CD4-positive, alpha-beta memory T cell (primary cell): ENCODE measurements around the gene SMLR1. TPM values are rescaled to one million over a fixed set of nuclear protein-coding genes. Genes with fewer than 3 reads are reported as not detected.

Source experiments
- CTCF ChIA-PET: fragments of 350-600 bp; sonication (Branson Sonifier 250); formaldehyde crosslinking; loops from one replicate; lab custom pipeline; 2021; ENCODE audit warnings: inconsistent platforms; ENCODE audit not compliant: partially characterized antibody; lab: Charles Lee
- POLR2A ChIA-PET: fragments of 350-600 bp; sonication (Branson Sonifier 250); formaldehyde crosslinking; loops from one replicate; lab custom pipeline; 2021; ENCODE audit not compliant: partially characterized antibody; lab: Charles Lee
- DNase-seq, 5 donors: peaks; one replicate each; pipeline versions ENCODE4 v3.0.0 to v3.0.0-alpha.2; 2020 to 2022; ENCODE audit warnings: mixed read lengths in 1 of 5
- H3K27ac ChIP-seq: one replicate; pipeline ENCODE4 v1.7.0; 2013; ENCODE audit warnings: low read depth, low read length
- H3K27me3 ChIP-seq: 2 replicates; pipeline ENCODE4 v1.7.0; 2013; ENCODE audit warnings: mild to moderate bottlenecking, low read length, moderate library complexity; ENCODE audit not compliant: insufficient read depth
- H3K36me3 ChIP-seq: 2 replicates; pipeline ENCODE4 v1.7.0; 2013; ENCODE audit warnings: mild to moderate bottlenecking, low read length, moderate library complexity; ENCODE audit not compliant: insufficient read depth
- H3K4me1 ChIP-seq: 2 replicates; pipeline ENCODE4 v1.7.0; 2013; ENCODE audit warnings: mild to moderate bottlenecking, low read length, moderate library complexity; ENCODE audit not compliant: insufficient read depth
- H3K4me3 ChIP-seq, 2 donors: one replicate each; pipeline ENCODE4 v1.7.0; 2013; ENCODE audit warnings: low read length in 2 of 2, mild to moderate bottlenecking in 1 of 2
- H3K9me3 ChIP-seq, 2 donors: one replicate each; pipeline ENCODE4 v1.7.0; 2013; ENCODE audit warnings: low read length in 2 of 2, control low read depth in 1 of 2; ENCODE audit not compliant: control insufficient read depth in 1 of 2
- H3K27ac Mint-ChIP-seq, 7 donors: one replicate each; pipeline ENCODE4 v1.8.0; 2020 to 2021; ENCODE audit warnings: mixed read lengths in 7 of 7, mild to moderate bottlenecking in 6 of 7, inconsistent platforms in 3 of 7, moderate library complexity in 3 of 7
- H3K27me3 Mint-ChIP-seq, 2 donors: one replicate each; pipeline ENCODE4 v1.8.0; 2020 to 2021; ENCODE audit warnings: mixed read lengths in 2 of 2
- H3K36me3 Mint-ChIP-seq, 2 donors: one replicate each; pipeline ENCODE4 v1.8.0; 2020 to 2021; ENCODE audit warnings: mixed read lengths in 2 of 2, inconsistent platforms in 1 of 2, mild to moderate bottlenecking in 1 of 2
- H3K4me1 Mint-ChIP-seq, 4 donors: one replicate each; pipeline ENCODE4 v1.8.0; 2020 to 2021; ENCODE audit warnings: mixed read lengths in 4 of 4, mild to moderate bottlenecking in 1 of 4
- H3K4me3 Mint-ChIP-seq, 8 donors: one replicate each; pipeline ENCODE4 v1.8.0; 2020 to 2021; ENCODE audit warnings: mixed read lengths in 8 of 8, mild to moderate bottlenecking in 7 of 8, moderate library complexity in 6 of 8, inconsistent platforms in 3 of 8
- H3K9me3 Mint-ChIP-seq, 8 donors: one replicate each; pipeline ENCODE4 v1.8.0; 2020 to 2021; ENCODE audit warnings: mixed read lengths in 8 of 8, mild to moderate bottlenecking in 5 of 8, inconsistent platforms in 3 of 8, moderate library complexity in 1 of 8
- intact Hi-C: fragments of 100-400 bp; cut with micrococcal nuclease; formaldehyde crosslinking; loops from one replicate; pipeline ENCODE4 v1.15.1; 2023
- polyA plus RNA-seq, 2 donors: library from polyadenylated mRNA; unstranded; fragments of 300-500 nt; fragmentation: Illumina TruSeq; gene quantifications; one replicate each; pipeline ENCODE4 v1.2.3, GENCODE V29; 2021
- total RNA-seq, 2 experiments: library from RNA; stranded (reverse); gene quantifications; one replicate each; pipeline ENCODE4 v1.2.3, GENCODE V29; 2021

The SMLR1 gene
- total RNA-seq (not detected), polyA plus RNA-seq (not detected)

DNA sequence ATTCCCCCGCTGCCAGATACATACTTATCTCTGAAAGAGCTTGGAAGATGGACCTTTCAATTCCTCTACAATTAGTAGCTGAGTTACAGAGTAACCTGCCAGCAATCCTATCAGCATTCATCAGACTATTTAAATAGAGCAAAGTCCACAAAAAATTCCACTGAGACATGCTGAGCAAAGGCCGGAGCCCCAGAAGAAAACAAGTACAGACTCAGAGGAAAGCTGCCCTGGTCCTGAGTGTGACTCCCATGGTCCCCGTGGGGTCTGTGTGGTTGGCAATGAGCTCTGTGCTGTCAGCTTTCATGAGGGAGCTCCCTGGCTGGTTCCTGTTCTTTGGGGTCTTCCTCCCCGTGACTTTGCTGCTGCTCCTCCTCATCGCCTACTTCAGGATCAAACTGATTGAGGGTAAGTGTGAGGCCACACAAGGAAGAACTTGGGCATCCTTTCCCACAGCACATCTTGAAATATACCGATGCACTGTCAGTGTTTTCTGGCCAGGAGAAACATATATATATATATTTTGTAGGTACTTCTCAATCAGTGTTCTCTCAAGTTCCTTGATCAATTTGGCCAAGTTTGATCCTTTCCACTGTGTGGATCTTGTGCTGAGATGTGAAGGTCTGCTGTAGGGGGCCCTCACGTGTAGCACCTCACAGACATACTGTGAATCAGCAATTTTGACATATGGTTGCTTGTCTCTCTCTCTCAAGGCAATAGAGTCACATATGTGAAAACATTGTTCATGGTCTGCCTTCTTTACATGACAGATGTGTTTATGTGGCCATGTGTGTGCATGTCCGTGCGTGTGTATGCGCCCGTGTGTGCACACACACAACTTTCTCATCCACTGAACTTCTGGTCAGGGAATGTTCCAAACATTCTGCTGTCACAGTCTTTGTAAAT lies at the start of gene SMLR1:
TSS of gene SMLR1 (plus strand) at position 160 of the 903 bp plus-strand sequence. CDS start at position 168, 8 bp downstream.
- H3K9me3 ChIP-seq: no peaks in the 10 kb centered on the region
- intact Hi-C loops: no loop called here
- H3K27ac ChIP-seq: no peak within 1 kb of the TSS
- peaks cover 0 to 1% of the 10 kb centered on the region in 2 donors for H3K27me3 Mint-ChIP-seq
- no peaks in the 10 kb centered on the region for H3K9me3 Mint-ChIP-seq
- H3K27ac Mint-ChIP-seq: no peak within 1 kb of the TSS
- DNase-seq: no peak
- no peaks in the 10 kb centered on the region for H3K36me3 ChIP-seq
- H3K4me1 ChIP-seq: no peaks in the 10 kb centered on the region
- H3K4me3 Mint-ChIP-seq: no peak within 1 kb of the TSS
- CTCF ChIA-PET: no interaction called here
- no peaks in the 10 kb centered on the region for H3K36me3 Mint-ChIP-seq
- peaks cover 0 to 4% (median 2%) of the 10 kb centered on the region in 4 donors for H3K4me1 Mint-ChIP-seq
- H3K4me3 ChIP-seq: no peak within 1 kb of the TSS
- H3K27me3 ChIP-seq: no peaks in the 10 kb centered on the region
- POLR2A ChIA-PET: no interaction called here

DNA sequence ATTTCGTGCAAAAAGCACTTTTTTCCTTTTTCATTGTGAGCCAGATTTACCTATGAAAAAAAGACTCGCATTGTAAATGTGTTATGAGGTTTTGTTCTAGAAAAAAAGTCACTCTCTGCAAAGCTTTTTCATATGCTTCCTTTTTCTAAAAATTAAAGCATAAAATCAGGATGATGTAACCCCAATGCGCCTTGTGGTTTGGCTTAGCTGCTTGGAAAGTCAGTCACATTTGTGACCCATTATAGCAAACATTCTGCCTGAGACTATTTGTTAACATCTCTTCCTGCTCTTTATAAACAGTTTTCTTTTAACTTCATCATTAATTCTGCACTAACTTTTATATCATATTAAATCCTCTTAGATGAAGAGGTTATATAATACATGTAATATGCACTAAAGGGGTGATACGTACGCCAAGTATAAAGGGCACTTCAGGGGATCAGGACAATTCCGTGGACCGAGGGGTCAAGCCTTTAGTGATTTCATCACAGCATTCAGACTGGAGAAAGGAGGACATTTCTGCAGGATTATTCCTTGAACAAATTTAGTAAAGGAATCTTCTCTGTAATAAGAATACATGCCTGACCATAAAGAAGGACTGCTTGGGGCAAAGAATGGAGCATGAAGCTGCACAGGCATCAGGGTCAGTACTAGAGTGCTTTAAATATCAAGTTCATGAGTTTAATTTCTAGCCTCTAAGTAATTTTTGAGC lies 48.1 kb upstream of the SMLR1 start:
- CTCF ChIA-PET: no interaction called here
- Mint-ChIP-seq H3K27ac (no peak overlapping the region), H3K4me1 (peaks cover 10 to 41% (median 27%) of the 10 kb centered on the region in 4 donors), H3K27me3 (peaks cover 0 to 1% of the 10 kb centered on the region in 2 donors), H3K9me3 (peaks cover 0 to 2% (median 0%) of the 10 kb centered on the region in 8 donors), H3K4me3 (no peak overlapping the region), H3K36me3 (no peaks in the 10 kb centered on the region)
- Histone ChIP-seq H3K4me3 (no peak overlapping the region), H3K4me1 (peaks cover 10% of the 10 kb centered on the region), H3K27ac (no peak overlapping the region), H3K36me3 (no peaks in the 10 kb centered on the region), H3K27me3 (no peaks in the 10 kb centered on the region), H3K9me3 (no peaks in the 10 kb centered on the region)
- POLR2A ChIA-PET: no interaction called here
- intact Hi-C loops: no loop called here
- DNase-seq: peak in 1 of 5 donors; percentile 3

DNA sequence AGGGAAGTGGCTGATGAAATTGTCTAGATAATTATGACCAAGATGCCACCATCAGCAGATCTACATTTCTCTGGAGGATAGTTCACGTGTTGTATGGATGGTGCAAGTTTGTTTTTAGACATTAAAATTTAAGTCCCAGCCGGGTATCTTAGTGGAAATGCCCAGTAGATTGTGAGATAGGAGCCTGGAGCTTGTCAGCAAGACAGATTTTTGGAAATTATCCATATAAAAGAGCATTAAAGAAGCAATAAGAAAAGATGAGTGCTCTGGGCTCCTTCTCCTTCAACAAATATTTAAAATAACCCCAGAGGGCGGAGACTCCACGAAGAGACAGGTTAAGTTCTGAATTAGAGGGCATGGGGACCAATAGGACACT lies 47.6 kb upstream of the SMLR1 start:
- Histone ChIP-seq H3K4me1 (peaks cover 10% of the 10 kb centered on the region), H3K27me3 (no peaks in the 10 kb centered on the region), H3K27ac (no peak overlapping the region), H3K4me3 (no peak overlapping the region), H3K36me3 (no peaks in the 10 kb centered on the region), H3K9me3 (no peaks in the 10 kb centered on the region)
- no peak overlapping the region for H3K4me3 Mint-ChIP-seq
- ChIA-PET CTCF (interaction anchor here (0.7 kb wide), 1 partner anchor 146 kb away, joined by 4 read pairs; no protein-coding TSS in a partner anchor), POLR2A (no interaction called here)
- peaks cover 0 to 2% (median 0%) of the 10 kb centered on the region in 8 donors for H3K9me3 Mint-ChIP-seq
- H3K4me1 Mint-ChIP-seq: peaks cover 10 to 41% (median 27%) of the 10 kb centered on the region in 4 donors
- DNase-seq: no peak
- H3K27me3 Mint-ChIP-seq: peaks cover 0 to 1% of the 10 kb centered on the region in 2 donors
- intact Hi-C loops: no loop called here
- H3K27ac Mint-ChIP-seq: peak overlapping the region in 1 of 7 donors; percentile 37
- no peaks in the 10 kb centered on the region for H3K36me3 Mint-ChIP-seq

DNA sequence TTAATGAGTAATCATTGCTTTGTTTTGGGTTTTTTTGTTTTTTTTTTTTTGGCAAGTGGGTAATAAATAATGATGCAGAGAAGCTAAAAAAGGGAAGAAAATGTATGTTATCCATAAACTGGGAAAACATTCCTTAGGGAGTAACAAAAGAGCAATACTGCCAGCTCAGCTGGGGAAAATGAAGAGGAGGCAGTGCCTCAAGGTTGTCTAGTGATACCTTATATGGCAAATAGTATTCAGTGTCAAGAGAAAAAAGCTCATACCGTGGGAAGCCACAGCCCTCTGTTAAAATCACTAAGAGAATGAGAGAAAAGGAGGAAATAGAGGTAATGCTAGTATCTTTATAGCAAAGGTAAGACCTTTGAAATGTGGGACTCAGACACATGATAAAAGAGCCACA lies 47.1 kb upstream of the SMLR1 start:
- Mint-ChIP-seq H3K27ac (no peak overlapping the region), H3K36me3 (no peaks in the 10 kb centered on the region), H3K9me3 (peaks cover 0 to 2% (median 0%) of the 10 kb centered on the region in 8 donors), H3K27me3 (peaks cover 0 to 1% of the 10 kb centered on the region in 2 donors), H3K4me1 (peaks cover 10 to 41% (median 27%) of the 10 kb centered on the region in 4 donors), H3K4me3 (no peak overlapping the region)
- H3K9me3 ChIP-seq: no peaks in the 10 kb centered on the region
- intact Hi-C loops: no loop called here
- H3K36me3 ChIP-seq: no peaks in the 10 kb centered on the region
- H3K4me3 ChIP-seq: no peak overlapping the region
- no peaks in the 10 kb centered on the region for H3K27me3 ChIP-seq
- peaks cover 10% of the 10 kb centered on the region for H3K4me1 ChIP-seq
- DNase-seq: no peak
- POLR2A ChIA-PET: no interaction called here
- CTCF ChIA-PET: interaction anchor here (0.7 kb wide), 2 partner anchors 146 to 1203 kb away, joined by 3 to 4 read pairs; no protein-coding TSS in a partner anchor
- no peak overlapping the region for H3K27ac ChIP-seq

DNA sequence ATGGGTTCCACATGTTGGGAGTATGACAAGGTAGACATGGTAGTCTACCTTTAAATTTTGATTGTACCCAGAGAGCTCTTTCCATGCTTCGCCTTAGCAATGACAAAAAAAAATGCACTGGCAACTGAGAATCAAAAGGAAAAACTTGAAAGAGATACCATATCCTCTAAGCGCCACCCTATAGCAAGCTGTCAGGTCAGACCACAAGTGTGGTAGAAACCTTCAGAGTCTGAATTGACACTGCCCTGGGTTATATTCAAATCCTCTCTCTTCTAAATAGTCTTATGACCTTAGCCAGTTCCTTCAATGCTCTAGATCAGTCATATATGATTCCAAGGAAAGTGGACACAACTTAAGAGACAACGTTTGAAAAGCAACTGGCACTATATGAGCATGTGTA lies 45.6 kb upstream of the SMLR1 start:
- Mint-ChIP-seq H3K27ac (peak overlapping the region in 1 of 7 donors; percentile 44), H3K4me3 (peak overlapping the region in 2 of 8 donors; percentile 9 to 27), H3K36me3 (no peaks in the 10 kb centered on the region), H3K27me3 (peaks cover 0 to 1% of the 10 kb centered on the region in 2 donors), H3K9me3 (peaks cover 0 to 2% (median 0%) of the 10 kb centered on the region in 8 donors), H3K4me1 (peaks cover 6 to 38% (median 25%) of the 10 kb centered on the region in 4 donors)
- CTCF ChIA-PET: no interaction called here
- POLR2A ChIA-PET: interaction anchor here (0.6 kb wide), 1 partner anchor 298 kb away, joined by 3 read pairs; no protein-coding TSS in a partner anchor
- DNase-seq: peak in 4 of 5 donors; percentile 13 to 34 (median 31)
- intact Hi-C loops: no loop called here
- Histone ChIP-seq H3K9me3 (no peaks in the 10 kb centered on the region), H3K36me3 (no peaks in the 10 kb centered on the region), H3K27me3 (no peaks in the 10 kb centered on the region), H3K4me1 (peaks cover 10% of the 10 kb centered on the region), H3K4me3 (no peak overlapping the region), H3K27ac (no peak overlapping the region)

DNA sequence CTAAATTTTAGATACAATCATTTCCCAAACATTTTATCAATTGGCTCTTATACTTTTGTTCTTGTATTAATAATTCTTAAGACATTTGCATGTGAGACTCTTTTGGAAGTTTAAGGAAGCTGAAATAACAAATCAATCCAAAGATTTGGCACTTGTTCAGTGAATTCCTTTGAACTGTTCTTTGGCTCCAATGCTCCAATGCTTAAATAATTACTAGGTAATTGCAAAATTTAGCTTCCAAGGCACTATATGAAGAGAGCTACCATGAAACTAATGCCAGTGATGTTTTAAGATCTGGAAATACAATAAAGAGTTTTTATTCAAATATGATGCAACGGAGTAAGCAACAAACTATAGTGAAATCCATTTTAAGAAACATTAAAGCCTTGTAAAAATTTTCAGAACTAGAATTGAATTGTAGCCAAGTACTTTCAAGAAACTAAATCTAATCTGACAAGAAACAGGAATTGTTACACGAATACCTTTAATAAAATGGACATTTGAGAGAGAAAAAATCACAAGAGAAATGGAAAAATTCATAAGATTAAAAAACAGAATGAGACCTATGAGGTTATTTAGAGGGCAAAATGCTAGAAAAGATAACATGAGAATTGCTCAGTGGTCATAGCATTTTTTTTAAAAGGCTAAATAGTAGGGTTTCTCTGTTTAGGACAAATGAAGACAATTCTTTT lies 43.6 kb upstream of the SMLR1 start:
- ChIA-PET CTCF (interaction anchor here (0.8 kb wide), 1 partner anchor 10 kb away, joined by 3 read pairs; no protein-coding TSS in a partner anchor), POLR2A (no interaction called here)
- Histone ChIP-seq H3K4me3 (no peak overlapping the region), H3K27me3 (no peaks in the 10 kb centered on the region), H3K9me3 (no peaks in the 10 kb centered on the region), H3K36me3 (no peaks in the 10 kb centered on the region), H3K4me1 (peaks cover 10% of the 10 kb centered on the region), H3K27ac (no peak overlapping the region)
- no peak overlapping the region for H3K4me3 Mint-ChIP-seq
- intact Hi-C loops: no loop called here
- no peaks in the 10 kb centered on the region for H3K36me3 Mint-ChIP-seq
- peaks cover 0 to 2% (median 0%) of the 10 kb centered on the region in 8 donors for H3K9me3 Mint-ChIP-seq
- no peak overlapping the region for H3K27ac Mint-ChIP-seq
- DNase-seq: no peak
- H3K27me3 Mint-ChIP-seq: peaks cover 0 to 2% of the 10 kb centered on the region in 2 donors
- peaks cover 6 to 38% (median 19%) of the 10 kb centered on the region in 4 donors for H3K4me1 Mint-ChIP-seq
